ENCODE measurements around the gene DNAJC3. TPM values are rescaled to one million over a fixed set of nuclear protein-coding genes. Genes with fewer than 3 reads are reported as not detected.

Gene DNAJC3
- total RNA-seq, 1 donor from 2014 or later: 9.5 TPM

- Mint-ChIP-seq H3K4me3 (ENCODE audit: unreplicated experiment) (no peak overlapping the region), H3K27ac (ENCODE audit: unreplicated experiment) (no peak overlapping the region), H3K27me3 (ENCODE audit: unreplicated experiment) (no peaks in the 10 kb centered on the region), H3K4me1 (ENCODE audit: low read depth, unreplicated experiment) (peaks cover 2% of the 10 kb centered on the region), H3K9me3 (ENCODE audit: unreplicated experiment) (peaks cover 2% of the 10 kb centered on the region), H3K36me3 (ENCODE audit: unreplicated experiment) (no peaks in the 10 kb centered on the region)
- no peak for DNase-seq
- no peak for TF ChIP-seq CTCF (IDR thresholded peaks at IDR 0.05; ENCODE audit: partially characterized antibody, unreplicated experiment)
Observed at GRCh38 chr13:95703576-95703975, 26.6 kb downstream of the DNAJC3 start.

DNA sequence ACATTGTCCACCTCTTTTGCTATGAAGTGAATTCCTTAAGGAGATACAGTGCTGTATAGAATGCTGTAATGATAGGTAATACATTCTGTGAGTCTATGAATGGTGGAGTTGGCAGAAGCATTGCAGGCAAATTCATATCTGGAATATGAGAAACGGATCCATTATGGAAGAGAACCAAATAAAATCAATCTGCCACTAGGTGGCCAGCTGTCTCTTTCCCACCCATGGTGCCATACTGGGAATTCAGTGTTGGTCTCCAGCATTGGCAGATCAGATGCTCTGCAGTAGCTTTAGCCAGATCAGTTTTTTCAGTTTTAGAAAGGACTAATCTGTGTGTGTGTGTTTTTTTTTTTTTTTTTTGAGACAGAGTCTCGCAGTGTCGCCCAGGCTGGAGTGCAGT is 27.6 kb downstream of the DNAJC3 start:
- H3K27me3 Mint-ChIP-seq (ENCODE audit: unreplicated experiment): no peaks in the 10 kb centered on the region
- no peak overlapping the region for H3K27ac Mint-ChIP-seq (ENCODE audit: unreplicated experiment)
- DNase-seq: no peak
- H3K4me3 Mint-ChIP-seq (ENCODE audit: unreplicated experiment): no peak overlapping the region
- no peak for TF ChIP-seq CTCF (IDR thresholded peaks at IDR 0.05; ENCODE audit: partially characterized antibody, unreplicated experiment)
- peaks cover 1% of the 10 kb centered on the region for H3K4me1 Mint-ChIP-seq (ENCODE audit: low read depth, unreplicated experiment)
- H3K9me3 Mint-ChIP-seq (ENCODE audit: unreplicated experiment): peaks cover 2% of the 10 kb centered on the region
- H3K36me3 Mint-ChIP-seq (ENCODE audit: unreplicated experiment): no peaks in the 10 kb centered on the region

GRCh38 chr13:95706356-95706755 is 29.4 kb downstream of the DNAJC3 start:
- Mint-ChIP-seq H3K36me3 (ENCODE audit: unreplicated experiment) (no peaks in the 10 kb centered on the region), H3K4me3 (ENCODE audit: unreplicated experiment) (no peak overlapping the region), H3K4me1 (ENCODE audit: low read depth, unreplicated experiment) (peaks cover 1% of the 10 kb centered on the region), H3K9me3 (ENCODE audit: unreplicated experiment) (peaks cover 2% of the 10 kb centered on the region), H3K27ac (ENCODE audit: unreplicated experiment) (no peak overlapping the region), H3K27me3 (ENCODE audit: unreplicated experiment) (no peaks in the 10 kb centered on the region)
- no peak for DNase-seq
- TF ChIP-seq CTCF (IDR thresholded peaks at IDR 0.05; ENCODE audit: partially characterized antibody, unreplicated experiment): no peak

DNA sequence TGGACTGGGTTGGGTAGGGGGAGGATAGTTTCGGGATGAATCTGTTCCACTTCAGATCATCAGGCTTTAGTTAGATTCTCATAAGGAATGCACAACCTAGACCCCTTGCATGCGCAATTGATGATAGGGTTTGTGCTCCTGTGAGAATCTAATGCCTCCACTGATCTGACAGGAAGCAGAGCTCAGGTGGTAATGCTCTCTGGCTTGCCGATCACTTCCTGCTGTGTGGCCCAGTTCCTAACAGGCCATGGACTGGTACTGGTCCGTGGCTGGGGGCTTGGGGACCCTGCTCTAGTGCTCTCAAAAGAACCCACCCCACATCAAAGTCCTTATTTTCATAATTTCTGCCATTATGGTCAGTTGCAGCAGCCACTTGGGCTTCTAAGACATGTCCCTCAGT is 30.1 kb downstream of the DNAJC3 start:
- H3K27me3 Mint-ChIP-seq (ENCODE audit: unreplicated experiment): no peaks in the 10 kb centered on the region
- peaks cover 2% of the 10 kb centered on the region for H3K9me3 Mint-ChIP-seq (ENCODE audit: unreplicated experiment)
- no peak for TF ChIP-seq CTCF (IDR thresholded peaks at IDR 0.05; ENCODE audit: partially characterized antibody, unreplicated experiment)
- peaks cover 1% of the 10 kb centered on the region for H3K4me1 Mint-ChIP-seq (ENCODE audit: low read depth, unreplicated experiment)
- DNase-seq: no peak
- no peak overlapping the region for H3K27ac Mint-ChIP-seq (ENCODE audit: unreplicated experiment)
- H3K4me3 Mint-ChIP-seq (ENCODE audit: unreplicated experiment): no peak overlapping the region
- H3K36me3 Mint-ChIP-seq (ENCODE audit: unreplicated experiment): no peaks in the 10 kb centered on the region

DNA sequence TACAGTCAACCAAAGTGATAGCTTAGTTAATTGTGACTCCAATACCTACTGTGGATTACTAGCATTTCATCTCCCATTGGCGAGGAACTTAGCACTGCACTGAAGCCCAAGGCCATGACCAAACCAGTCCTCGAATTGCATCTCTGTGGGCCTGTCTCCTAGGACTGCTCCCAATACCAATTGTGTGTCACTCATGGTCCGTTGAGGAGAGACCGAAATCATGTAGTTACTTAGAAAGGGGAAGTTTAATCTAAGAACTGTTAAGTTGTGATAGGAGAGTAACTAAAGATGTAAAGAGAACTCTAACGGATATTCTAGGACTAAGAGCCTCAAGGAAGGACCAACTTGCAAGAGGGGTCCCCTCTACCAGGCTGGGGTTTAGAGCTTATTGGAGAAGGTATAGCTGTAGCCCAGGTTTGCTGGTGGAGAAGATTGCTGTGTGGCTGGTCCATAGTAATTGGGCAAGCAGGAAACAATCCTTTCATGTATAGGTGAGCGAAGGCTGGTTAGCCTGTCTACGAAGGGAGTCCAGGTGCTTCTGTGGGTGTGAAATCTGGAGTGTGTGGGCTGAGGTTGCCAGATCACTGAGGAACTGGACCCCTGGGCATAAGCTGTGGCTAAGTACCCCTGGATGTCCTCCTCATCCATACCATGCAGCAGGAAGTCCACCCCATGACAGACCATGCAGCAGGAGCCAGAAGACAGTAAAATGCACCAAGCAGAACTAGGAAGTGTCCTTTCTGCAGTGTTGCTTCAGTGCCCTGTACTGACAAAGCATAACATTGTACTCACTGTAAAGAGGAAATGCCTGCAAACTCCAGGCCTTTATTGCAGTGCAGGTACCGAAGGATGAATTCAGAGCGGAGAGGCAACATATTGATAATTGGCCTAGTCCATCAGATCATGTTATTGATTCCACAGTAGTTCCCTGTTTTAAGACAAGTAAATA is 30.8 kb downstream of the DNAJC3 start:
- Mint-ChIP-seq H3K36me3 (ENCODE audit: unreplicated experiment) (no peaks in the 10 kb centered on the region), H3K4me1 (ENCODE audit: low read depth, unreplicated experiment) (peaks cover 1% of the 10 kb centered on the region), H3K9me3 (ENCODE audit: unreplicated experiment) (peaks cover 2% of the 10 kb centered on the region), H3K27me3 (ENCODE audit: unreplicated experiment) (no peaks in the 10 kb centered on the region), H3K27ac (ENCODE audit: unreplicated experiment) (no peak overlapping the region), H3K4me3 (ENCODE audit: unreplicated experiment) (no peak overlapping the region)
- no peak for TF ChIP-seq CTCF (IDR thresholded peaks at IDR 0.05; ENCODE audit: partially characterized antibody, unreplicated experiment)
- no peak for DNase-seq
